HS-5 (cell line): ENCODE results near the gene KCNMA1.

Experiments
- DNase-seq: peaks from one replicate; pipeline ENCODE4 v3.0.0-alpha.2; 2012; ENCODE audit warnings: low read depth

The KCNMA1 gene

DNA sequence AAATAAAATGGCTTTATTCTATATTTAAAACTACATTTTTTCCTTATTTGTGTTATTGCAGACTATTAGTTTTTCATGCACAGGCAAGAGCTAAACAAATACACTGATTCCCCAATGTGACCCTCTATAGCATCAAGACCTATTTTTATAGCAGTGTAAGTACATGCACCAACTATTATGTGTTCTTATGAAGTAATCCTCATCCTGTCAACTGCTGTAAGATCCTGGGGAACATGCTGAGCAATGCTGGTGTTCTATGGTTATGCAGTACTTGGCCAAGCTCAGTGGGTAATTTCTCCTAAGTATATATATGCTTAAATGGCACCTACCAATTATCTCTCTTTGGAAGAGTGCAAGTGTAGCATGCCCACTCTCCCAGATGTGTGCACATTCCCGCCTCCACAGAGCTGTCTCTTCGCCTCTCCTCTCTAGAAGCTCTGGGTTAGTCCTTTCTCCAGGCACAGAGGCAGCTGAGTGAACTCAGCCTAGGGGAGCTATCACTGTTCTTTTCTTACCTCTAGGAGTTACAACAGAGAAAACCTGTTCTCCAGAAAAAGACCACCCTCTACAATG lies 428.8 kb downstream of the KCNMA1 start:
- no peak for DNase-seq

DNA sequence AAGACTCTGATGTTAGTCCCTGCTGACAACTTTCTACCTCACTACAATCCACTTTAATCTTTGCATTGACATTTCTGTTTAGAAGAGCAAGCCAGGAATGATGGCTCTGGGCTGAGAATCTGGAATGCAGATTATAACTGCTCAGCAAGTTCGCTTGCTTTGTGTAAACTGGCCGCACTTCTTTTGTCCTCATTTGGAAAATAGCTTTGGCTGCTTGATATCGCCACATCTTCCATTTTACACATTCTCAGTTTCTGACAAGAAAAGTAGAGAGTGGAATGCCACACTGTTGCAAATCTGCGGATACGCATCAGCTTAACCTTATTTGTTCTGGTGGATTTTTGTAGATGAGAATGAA lies 429.8 kb downstream of the KCNMA1 start:
- DNase-seq, result no peak

DNA sequence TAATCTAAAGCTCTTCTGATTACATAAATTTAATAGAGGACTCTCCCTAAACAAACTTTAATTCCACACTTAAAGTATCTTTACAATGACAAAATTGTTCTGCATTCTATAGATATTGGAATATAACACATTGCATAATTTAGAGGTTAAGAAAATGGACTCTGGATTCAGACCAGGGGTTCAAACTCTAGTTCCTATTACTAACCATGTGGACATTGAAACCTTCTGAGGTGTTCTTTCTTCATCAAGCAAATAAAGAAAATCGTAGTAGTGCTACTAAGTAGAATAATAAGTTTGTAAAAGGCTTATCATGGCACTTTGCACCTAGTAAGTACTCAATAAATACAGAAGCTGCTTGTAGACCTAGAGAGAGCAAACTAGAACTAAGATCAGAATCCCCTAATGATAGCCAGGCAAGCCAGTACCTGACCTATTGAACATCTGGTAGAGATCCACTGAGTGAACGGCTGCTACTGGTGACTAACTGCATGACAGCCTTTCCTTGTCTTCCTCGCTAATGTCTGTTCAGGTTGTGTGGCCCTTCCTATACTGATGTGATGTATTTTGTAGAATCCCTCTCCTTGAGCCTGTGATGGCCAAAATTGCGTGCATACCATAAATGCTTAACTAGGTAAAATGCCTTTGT lies 430.3 kb downstream of the KCNMA1 start:
- no peak for DNase-seq

DNA sequence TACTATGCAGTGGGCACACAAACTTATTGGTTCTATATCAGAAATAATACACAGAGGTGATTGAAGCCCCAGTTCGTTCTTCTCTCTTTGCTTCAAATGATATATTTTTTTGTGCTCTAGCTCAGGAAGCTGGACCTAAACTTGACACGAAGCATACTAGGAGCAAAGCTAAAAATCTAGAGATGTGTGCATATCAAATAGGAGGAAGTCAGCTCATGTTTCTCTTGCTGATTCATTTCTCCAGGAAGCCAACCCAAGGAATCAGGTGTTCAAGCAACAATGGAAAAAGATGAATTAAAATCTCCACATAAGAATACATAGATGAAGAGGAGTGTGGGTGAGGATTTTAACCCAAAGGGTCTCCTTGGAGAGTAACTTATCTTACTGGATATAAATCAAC lies 432.5 kb downstream of the KCNMA1 start:
- DNase-seq, result no peak

DNA sequence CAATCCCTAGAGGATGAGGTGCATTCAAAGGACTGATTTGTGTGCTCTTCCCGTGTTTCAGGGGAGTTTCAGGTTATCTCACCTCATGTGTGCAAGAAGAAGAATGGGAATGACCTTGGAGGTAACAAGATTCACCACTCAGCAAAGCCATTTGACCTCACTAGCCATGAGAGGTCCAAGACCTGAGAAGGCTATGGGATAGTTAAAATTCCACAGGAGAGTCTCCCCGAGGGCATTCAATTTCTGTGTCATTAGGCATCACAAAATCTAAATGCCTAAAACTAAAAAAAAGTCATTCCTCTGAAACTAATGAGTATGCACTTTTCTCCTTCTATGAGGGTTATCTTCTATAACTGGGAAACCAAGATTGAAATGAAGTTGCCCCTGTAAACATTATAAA lies 433.4 kb downstream of the KCNMA1 start:
- no peak for DNase-seq

DNA sequence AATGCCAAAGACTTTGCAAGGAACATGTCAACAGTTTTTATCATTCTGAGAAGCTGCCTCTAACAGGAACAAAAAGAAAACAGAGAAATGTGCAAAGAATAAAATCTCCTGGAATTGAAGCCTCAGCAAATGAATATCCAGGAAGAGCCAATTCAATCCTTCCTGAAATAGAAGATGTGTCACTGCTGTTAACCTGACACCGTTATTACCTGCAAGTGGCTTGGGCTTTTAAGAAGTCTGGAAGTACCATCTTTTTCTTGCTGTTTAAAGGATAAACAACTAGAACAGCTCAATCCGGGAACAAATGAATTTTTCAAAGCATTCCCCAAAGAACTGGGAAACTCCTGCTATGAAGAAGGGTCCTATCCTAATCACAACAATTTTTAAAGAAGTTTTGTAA lies 434.8 kb downstream of the KCNMA1 start:
- DNase-seq, result no peak

DNA sequence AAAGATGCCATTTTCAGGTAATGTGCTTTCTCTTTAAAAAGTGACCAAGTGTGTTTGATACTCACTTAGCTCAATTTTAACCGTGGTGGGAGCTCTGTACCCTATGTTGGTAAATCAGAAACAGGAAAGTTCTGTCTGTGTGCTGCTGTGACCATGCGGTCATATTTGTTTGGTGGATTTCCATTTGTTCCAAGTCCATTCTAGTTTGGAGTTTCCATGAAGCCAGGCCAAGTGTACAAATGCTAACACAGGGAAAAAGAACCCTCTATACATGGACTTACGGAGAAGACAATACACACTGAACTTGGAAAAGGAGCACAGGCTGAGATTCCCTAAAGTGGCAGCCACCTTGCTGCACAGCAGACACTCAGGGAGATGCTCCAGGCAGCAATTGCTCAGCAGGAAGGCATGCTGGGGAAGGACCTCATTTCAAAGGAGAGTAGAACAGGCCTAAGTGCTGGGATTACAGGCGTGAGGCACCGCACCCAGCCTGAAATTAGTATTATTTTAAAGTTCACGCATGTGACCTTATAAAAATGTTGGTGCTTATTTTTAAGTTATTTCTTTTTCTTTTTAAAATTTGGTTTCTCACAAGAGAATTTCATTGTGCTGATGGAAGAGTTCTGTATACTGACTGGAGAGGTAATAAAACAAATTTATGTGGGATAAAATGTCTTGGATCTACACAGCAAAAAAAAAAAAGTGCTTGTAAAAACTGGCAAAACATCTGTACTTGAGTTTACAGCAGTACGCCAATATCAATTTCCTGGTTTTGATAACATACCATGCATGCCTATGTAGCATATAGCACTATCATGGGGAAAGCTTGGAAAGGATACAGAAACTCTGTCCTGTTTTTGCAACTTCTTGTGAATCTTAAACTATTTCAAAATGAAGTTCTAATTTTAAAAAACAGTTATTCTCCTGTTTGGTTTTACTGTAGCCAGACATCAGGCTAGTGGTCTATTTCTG lies 436.2 kb downstream of the KCNMA1 start:
- no peak for DNase-seq

DNA sequence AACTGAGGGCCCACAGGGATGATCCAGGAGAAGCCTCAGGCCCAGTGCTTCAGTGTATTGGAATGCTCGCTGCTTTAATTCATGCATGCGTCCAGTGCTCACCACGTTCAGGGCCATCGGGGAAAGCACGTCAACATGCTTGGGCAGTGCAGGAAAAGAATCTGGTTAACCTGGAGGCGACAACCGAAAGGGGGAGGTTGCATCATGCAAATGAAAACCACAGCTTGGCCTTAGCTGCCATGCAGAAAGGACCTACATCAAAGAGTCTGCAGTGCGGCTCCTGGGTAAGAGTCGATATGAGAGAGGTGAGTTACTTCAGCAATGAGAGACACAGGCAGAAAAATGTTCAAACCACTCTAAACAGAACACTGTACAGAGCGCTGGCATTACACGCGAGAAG lies 440.1 kb downstream of the KCNMA1 start:
- no peak for DNase-seq

DNA sequence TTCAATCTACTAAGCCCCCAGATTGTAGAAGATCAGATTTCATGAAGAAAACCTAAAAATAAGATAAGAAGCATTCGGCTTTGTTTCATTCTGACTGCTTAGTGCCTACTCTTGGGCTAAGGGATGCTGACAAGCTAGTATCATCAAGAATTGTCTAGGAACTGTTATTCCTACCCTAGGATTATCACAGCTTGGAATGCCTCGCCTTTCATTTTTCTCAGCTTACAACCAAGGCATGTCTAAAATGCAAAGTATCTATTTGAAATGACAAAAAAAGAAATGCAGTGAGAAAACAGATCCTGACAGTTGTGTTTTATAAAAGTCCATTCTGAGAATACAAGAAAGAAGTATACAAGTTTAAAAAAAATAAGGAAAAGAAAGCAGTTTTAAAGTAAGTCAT lies 441.0 kb downstream of the KCNMA1 start:
- DNase-seq, result no peak

DNA sequence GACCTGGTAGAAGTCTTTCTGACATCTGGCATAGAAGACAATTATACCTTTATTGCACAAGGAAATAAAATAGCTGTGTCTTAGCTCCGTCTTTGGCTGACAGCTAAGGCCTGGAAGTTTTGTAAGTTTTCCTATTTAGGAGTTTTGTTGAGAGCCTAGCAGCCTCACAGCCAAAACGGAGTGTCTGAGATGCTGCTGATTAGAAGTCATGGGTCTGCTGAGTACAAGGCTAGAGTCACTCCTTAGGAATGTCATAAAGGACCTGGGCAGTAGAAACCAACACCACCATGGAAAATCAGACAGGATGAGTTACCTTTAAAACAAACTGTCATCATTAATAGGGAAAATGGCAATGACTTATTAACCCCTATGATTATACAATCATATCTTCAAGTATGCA lies 442.5 kb downstream of the KCNMA1 start:
- peak; percentile 73 for DNase-seq

DNA sequence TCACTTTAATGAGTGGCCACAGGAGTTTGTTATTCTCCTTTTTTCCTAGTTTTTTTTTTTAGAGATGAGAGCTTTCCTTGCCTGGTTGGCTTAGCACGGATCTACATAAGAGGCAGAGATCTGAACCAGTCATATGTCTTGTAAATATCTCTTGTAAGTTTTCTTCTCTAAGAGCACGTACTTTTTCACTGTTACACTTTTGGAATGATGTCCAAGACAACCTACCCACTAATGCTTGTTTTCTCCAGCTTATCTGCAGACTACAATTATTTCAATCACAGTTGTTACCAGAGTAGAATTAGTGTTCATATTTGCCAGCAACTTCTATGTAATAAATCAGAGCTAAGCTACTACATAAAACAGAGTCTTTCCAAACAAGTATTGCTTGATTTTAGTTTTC lies 444.6 kb downstream of the KCNMA1 start:
- DNase-seq, result no peak

DNA sequence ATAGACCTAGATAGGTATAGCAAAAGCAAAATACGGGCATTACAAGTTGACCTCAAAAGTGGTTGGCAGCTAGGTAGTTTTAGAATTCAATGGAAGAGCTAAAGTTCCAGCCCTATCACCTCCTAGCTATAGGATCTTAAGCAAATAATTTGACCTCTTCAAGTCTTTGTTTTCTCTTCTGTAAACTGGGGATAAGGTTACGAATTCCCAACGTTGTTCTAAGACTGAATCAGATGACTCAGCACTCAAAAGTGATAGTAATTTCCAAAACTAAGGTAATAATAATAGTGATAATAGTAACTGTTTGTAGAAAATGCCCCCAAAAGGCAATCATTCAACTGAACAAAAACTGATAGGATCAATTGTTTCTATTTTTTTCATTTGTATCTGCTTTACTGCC lies 445.2 kb downstream of the KCNMA1 start:
- DNase-seq, result no peak

DNA sequence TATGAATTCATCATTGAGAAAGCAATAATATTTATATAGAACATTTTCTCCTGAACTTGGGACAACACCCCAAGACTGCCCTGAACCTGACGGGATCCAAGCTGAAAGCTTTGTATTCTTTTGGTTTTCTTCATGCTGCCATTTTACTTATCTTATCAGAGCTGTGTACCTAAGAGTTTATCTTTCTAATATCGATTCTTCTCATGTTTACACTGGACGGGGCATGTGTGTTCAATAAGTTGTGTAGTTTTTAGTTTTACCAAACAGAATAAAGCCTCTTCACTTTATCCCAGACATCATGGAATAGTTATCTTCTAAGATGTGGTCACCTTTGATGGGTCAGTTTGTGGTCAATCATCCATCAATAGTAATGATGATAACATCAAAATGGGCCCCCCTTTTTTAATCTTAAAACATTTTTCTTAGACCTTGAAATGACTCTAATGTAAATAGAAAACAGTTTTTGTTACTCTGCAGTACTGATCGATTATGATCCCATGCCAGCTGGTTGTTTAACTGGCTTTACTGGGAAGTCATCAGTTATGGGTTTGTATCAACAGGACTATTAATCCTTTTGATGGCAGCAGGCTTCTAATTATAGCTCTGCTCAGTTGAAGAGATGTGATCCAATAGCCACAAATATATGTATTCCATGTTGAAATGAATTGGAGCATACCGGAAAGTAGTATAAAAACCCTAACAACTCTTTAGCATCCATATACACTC lies 446.1 kb downstream of the KCNMA1 start:
- no peak for DNase-seq

DNA sequence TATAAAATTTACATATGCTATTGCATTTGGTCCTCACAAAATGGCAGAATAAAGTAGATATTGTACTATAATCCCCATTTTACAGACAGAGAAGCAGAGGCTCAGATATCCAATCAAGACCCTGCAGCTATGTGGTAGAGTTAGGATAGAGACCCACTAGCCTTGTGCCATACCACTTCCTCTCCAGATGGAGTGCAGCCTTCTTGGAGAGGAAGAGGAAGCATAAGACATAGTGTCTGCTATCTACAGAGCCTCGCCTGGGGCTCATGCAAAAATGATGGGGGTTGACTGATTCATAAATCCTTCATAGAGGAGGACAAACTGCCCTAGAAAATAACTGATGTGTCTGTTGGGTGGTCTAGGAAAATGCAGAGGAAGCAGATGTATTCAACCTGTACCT lies 447.3 kb downstream of the KCNMA1 start:
- DNase-seq, result no peak

DNA sequence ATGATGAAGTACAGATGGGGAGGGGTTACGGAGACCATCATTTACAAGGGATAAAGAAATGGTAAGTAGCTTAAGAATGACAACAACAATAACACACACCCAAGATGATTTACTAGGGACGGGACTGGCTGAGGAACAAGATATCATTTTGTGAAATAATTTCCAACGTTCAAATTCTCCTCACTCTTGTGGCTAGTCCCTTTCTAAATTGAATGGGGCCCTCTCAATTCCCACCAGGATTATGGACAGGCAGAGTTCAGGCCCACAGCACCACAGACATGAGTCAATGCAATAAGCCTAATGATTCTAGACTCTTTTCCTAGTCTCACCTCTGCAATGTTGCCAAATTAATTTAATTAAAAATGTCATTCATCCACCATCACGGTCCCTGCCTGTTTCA lies 448.1 kb downstream of the KCNMA1 start:
- no peak for DNase-seq

DNA sequence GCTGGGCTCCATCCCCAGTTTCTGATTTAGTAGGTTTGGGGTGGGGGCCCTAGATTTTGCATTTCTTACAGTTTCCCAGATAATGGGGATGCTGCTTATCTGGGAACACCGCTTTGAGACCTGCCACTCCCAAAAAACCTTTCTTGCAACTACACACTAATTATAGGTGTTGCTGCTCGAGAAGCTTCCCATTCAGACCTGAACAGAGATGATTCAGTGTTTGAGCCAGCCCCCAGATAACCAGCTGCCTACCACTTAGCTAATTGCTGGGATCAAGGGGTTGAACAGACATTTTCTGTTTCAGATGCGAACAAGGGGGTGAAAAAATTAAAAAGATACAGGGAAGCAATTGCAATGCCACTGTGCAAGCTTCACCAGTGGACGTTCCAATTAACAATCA lies 448.5 kb downstream of the KCNMA1 start:
- DNase-seq, result no peak

DNA sequence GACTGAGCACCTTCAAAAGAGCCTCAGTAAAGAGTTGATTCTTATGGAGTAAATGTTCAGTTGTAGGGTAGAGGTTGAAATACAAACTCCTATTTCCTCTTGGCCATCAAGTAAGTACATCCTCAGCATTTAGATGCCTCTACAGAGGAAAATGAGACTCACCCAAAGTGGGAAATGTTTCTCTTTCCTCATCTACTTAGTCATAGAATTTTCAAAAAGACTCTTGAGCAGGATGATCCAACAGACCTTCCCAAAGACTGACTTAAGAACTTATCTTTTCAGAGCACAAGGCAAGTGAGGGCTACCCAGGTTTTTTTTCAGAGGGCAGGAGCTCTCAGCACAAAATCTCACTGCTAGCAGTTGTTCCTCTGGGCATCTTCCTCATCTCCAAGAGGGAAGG lies 449.1 kb downstream of the KCNMA1 start:
- DNase-seq, result no peak

DNA sequence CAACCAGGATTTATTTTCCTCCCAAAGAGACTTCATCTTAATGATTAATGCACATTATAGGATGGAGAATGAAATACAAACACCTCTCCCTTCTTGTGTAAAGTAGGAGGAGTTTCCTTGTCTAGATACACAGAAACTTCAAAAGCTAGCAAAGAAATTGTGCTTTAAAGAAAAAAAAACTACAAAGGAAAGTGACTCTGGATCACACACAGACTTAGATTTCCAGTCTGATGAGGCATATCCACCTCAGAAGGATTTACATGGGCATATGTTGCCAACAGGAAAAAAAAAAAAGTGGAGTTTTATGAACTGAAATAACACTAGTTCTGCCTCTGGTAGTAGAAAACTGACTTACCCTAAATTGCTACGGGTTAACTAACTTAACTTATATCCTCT lies 449.6 kb downstream of the KCNMA1 start:
- no peak for DNase-seq

DNA sequence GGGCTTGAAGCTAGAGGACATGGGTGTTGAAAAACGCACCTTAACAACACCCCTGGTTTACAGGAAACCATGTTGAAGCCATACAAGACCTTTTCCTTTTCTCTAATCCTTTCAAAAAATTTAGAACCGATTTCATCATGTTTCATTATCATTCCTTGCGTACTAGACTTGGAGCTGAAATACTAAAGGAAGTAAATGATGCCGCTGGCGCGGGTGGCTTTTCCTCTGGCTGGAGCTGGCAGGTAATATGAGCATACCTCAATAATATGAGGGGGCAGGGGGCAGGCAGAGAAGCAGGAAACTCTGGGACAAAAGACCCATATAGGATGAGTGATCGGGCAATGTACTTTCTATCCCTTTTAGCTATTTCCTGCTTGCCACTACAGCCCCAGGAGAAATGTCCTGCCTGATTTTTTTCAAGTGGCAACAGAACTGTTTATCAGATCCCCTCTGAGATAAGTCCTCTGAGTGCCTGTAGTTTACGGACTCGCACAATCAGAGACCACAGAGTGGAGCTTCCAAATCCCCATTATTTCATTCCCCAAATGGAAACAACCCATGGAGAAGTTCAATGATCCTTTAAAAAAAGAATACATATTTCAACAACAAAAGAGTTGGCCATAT lies 450.1 kb downstream of the KCNMA1 start:
- DNase-seq, result no peak

DNA sequence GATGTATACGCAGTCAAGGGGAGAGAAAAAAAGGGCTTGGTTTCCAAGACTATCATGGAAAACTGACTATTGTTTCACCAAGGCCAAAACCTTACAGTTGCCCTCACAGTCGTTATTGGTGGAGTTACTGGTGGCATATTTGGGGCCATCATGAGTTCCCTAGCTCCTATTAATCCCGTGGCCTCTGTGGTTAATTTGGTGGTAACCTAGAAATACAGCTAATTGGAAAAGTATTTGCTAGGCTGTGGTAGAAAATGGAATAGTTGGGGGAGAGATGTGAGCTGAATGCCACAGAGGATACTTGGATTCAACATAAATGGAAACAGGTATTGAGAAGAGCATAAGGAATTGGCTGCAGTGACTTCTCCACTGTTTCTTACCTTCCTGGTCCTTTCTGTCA lies 450.7 kb downstream of the KCNMA1 start:
- no peak for DNase-seq

DNA sequence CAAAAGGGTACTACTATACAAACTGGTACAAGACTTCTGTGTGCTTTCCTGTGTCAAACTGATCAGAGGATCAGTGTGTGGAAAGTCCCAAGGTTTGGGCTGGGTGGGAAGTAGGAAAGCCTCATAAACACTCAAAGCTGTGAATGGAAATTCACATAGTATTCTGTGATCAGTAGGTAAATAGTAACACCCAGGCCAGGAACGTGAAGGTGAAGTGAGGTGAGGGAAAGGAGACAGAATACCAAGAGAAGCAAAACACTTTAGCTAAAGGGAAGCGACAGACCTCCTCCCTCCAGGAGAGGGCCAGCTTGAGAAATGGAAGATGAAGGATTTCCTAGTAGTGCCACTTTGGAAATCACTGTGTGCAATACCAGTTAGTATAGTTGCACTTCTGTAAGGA lies 451.9 kb downstream of the KCNMA1 start:
- DNase-seq, result no peak

DNA sequence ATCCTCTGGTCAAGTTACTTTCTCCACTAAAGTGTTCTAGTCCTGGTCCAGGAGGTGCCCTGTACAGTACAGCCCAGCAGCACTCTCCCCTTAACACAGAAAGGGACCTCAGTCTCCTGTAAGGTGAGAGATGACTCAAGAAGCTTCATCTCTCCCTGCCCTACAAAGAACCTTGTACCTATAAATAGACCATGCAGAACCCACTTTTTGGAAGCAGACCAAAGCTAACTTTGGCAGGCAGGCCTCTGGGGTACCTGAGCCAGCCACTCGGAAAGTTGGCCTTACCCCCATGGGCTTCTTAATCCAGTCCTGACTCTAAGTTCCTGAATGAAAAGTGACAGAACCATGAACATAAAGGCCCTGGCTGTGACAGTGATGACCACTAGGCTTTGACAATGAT lies 454.8 kb downstream of the KCNMA1 start:
- DNase-seq, result no peak
